Right cardiac atrium (tissue), 5 donors: ENCODE results near the gene BEND2. TPM values are rescaled to one million over a fixed set of nuclear protein-coding genes. Genes with fewer than 3 reads are reported as not detected.
"Not testable (repeated sequence)": the region's sequence is repeated elsewhere in the genome, so short reads cannot be mapped to it uniquely, and the experiment has no call there.

Experiments used
- ATAC-seq, 2 donors: fragments of 200-7000 bp; cut with Tn5 transposase; one replicate each; pipeline versions ENCODE4 v1.8.0 to v1.9.1; 2020; ENCODE audit warnings: moderate library complexity in 2 of 2, mild to moderate bottlenecking in 1 of 2
- DNase-seq, 3 donors: peaks; one replicate each; pipeline ENCODE4 v3.0.0-alpha.2; 2020
- H3K27ac ChIP-seq: one replicate; pipeline ENCODE4 v1.5.1; 2013; ENCODE audit warnings: mild to moderate bottlenecking, low read length, control low read depth, moderate library complexity
- H3K27me3 ChIP-seq: one replicate; pipeline ENCODE4 v1.6.1; 2013; ENCODE audit not compliant: control insufficient read depth, insufficient read depth
- H3K4me1 ChIP-seq: one replicate; pipeline ENCODE4 v1.6.1; 2013; ENCODE audit warnings: low read length; ENCODE audit not compliant: control insufficient read depth, insufficient read depth
- H3K4me3 ChIP-seq: one replicate; pipeline ENCODE4 v1.5.1; 2013; ENCODE audit warnings: low read length, control low read depth
- H3K9me3 ChIP-seq: one replicate; pipeline ENCODE4 v1.6.1; 2013; ENCODE audit warnings: low read length; ENCODE audit not compliant: control insufficient read depth
- WGBS: extraction: QIAGEN DNeasy Blood & Tissue Kit; methylation state at CpG from one replicate; pipeline ENCODE4 v1.1.7; 2013; 5-methylcytosine and 5-hydroxymethylcytosine counted together
- intact Hi-C, 4 donors: fragments of 100-400 bp; cut with DNase I; formaldehyde crosslinking; loops; one replicate each; pipeline versions ENCODE4 v1.11.0 to v1.14.0; 2022 to 2023
- long read RNA-seq, 4 donors: library from polyadenylated mRNA; unstranded; transcript quantifications; one replicate each; pipeline ENCODE4 v2.0.0, GENCODE V29; 2020 to 2021
- polyA plus RNA-seq: library from polyadenylated mRNA; stranded (reverse); fragments of 200-250 nt; gene quantifications from one replicate; pipeline ENCODE4 v1.2.3, GENCODE V29; 2013
- total RNA-seq, 4 donors: library from RNA; stranded (reverse); fragmentation: NEBNext Ultra II Directional; extraction: Animal tissue kit (Norgen Biotek cat#: 25700); gene quantifications; one replicate each; pipeline ENCODE4 v1.2.1, GENCODE V29; 2021
- donor health status: healthy with polysubstance abuse.
- donor health status: DM: no; HTN: yes; CAD: no.
- donor health status: DM: no; HTN: no; CAD: no.
- donor health status: DM: no; HTN: yes; CAD: no; lungs with severe emphysema.
- donor health status: DM: yes; HTN: yes; CAD: no.

Gene BEND2
- under 1 TPM; 0.11 to 0.85 (median 0.36) TPM for total RNA-seq
- polyA plus RNA-seq = 0.18 TPM
- long read RNA-seq, donor 1 = 0 reads
- long read RNA-seq, donor 2 = 0 reads
- long read RNA-seq, donor 3 = 0 reads
- long read RNA-seq, donor 4, partial matches to known transcripts = 1 of 1 reads
- long read RNA-seq, donor 4, other reads (novel, unspliced or antisense) = 0 of 1 reads

DNA sequence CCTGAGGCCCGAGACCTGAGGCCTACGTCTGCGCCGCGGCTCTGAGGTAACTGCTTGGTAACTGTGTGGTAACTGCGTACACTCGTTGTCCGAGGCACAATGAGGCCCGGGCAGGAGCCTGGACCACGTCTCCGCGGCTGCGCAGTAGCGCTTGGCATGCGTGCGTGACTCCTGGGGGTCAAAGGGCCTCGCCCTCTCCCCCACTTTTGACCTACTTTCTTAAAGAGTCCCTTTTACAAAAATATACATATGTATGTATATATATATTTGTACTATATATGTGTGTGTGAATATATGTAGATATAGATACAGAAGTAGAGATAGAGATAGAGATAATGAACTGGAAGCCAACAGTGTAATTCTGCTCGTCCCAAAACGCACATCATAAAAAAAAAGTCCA lies at the start of gene BEND2:
Gene BEND2, minus strand, starts transcription at position 101 of the 400 bp plus-strand sequence. CDS start 136 bp downstream, outside the sequence.
- DNase-seq (no peak), ATAC-seq (no peak)
- intact Hi-C loops = no loop called here
- 93% methylated on average over 19 of the region's 19 CpGs for WGBS
- Histone ChIP-seq H3K4me3 (no peak within 1 kb of the TSS), H3K27me3 (no peaks in the 10 kb centered on the region), H3K9me3 (no peaks in the 10 kb centered on the region), H3K4me1 (no peaks in the 10 kb centered on the region), H3K27ac (no peak within 1 kb of the TSS)

DNA sequence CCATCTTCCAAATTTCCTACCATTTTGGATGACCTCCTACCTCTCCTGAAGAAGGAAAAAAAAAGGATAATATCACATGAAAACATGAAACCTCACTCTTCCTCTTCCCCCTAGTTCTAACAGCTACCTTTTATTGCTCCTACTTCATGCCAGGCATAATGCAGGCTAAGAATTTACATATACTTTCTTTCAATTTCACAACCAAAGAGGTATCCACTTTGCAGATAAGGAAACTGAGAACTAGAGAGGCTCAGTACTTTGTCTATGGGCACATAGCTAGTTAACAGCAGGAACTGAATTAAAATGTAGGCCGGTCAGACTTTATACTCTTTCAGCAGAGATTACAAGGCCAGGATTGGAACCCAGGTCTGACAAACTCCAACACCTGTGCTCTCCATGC lies 34.4 kb upstream of the BEND2 start:
- no peak for DNase-seq
- intact Hi-C loops = no loop called here
- no peaks in the 10 kb centered on the region for H3K9me3 ChIP-seq
- ATAC-seq = no peak
- H3K27ac ChIP-seq = no peak overlapping the region
- no peaks in the 10 kb centered on the region for H3K4me1 ChIP-seq
- H3K4me3 ChIP-seq = no peak overlapping the region
- H3K27me3 ChIP-seq = no peaks in the 10 kb centered on the region
- WGBS = 100% methylated on average over 1 of the region's 1 CpG

DNA sequence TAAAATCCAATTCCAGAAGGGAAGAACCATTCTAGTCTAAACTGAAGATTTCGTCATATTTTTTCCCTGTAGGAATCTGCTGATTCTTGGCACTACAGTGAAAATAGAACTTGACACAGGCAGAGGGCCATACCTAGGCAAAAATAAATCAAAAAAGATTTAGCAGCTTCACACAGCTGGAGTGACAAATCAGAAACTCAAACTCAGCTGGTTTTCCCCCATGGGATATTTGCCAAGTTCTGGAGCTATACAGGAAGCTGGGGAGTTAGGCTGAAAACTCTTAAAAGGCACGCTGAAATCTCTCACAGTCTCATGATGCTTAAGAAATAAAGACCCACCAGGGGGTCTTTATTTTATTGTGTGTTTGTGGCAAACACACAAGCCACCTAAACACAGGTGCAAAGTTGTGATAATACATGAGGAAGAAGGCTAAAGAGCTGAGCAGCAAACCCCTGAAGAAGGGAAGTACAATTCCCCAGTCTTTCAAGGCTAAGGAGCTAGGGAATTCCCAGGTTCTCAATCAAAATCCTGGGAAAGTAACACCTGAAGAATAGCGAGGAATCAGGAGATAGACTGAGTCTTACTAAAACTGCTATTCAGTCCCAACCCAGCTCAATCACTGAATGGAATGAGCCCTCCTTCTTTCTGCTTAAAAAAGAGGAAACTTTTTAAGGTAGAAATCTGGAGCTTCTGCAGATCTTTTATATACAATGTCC lies 32.1 kb upstream of the BEND2 start:
- ATAC-seq (no peak), DNase-seq (no peak)
- Histone ChIP-seq H3K4me3 (no peak overlapping the region), H3K4me1 (no peaks in the 10 kb centered on the region), H3K27ac (no peak overlapping the region), H3K27me3 (no peaks in the 10 kb centered on the region), H3K9me3 (no peaks in the 10 kb centered on the region)
- intact Hi-C loops = no loop called here
- WGBS = 40% methylated on average over 3 of the region's 3 CpGs

DNA sequence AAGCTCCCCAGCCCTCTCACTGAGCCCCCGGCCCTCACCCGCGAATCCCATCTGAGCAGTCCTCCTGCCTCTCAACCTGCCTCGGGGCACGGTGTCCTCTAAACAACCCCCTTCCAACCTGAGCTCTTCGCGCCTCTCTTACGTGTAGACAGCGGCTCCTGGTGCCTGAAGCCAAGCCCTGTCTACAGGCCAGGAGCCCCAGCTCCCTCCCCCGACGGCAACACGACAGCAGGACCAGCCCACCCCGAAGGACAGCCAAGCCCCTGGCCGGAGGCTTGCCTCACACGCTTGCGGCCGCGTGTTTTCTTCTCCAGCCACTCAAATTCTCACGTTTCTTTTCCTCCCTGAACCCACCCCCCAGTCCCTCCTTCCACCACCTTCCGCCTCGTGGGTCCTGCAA lies 9.0 kb upstream of the BEND2 start:
- H3K4me1 ChIP-seq, H3K4me3 ChIP-seq, ATAC-seq, H3K9me3 ChIP-seq, intact Hi-C loops, DNase-seq, H3K27me3 ChIP-seq, H3K27ac ChIP-seq: not testable (repeated sequence)
- 67% methylated on average over 16 of the region's 21 CpGs for WGBS

DNA sequence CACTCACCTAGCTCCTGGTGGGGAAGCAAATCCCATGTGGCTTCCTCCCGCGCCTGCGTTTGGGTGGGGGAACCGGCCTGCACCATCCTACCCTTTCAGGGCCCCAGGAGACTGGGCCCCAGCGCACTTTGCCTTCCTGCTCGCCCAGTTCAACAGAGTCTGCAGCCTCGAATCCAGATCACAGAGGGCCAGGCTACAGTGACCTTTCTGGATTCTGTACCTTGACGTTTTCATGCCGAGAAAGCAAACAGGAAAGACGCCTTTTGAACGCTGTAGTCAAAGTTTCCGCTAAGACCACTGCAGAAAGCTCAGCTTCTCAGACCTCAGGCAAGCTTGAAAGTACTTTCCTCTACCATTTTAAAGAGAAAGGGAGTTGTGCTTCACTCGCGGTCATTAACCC lies 7.4 kb upstream of the BEND2 start:
- 80% methylated on average over 14 of the region's 14 CpGs for WGBS
- H3K27ac ChIP-seq = no peak overlapping the region
- H3K27me3 ChIP-seq = no peaks in the 10 kb centered on the region
- H3K4me3 ChIP-seq = no peak overlapping the region
- ATAC-seq = no peak
- DNase-seq = no peak
- no peaks in the 10 kb centered on the region for H3K9me3 ChIP-seq
- intact Hi-C loops = no loop called here
- no peaks in the 10 kb centered on the region for H3K4me1 ChIP-seq

DNA sequence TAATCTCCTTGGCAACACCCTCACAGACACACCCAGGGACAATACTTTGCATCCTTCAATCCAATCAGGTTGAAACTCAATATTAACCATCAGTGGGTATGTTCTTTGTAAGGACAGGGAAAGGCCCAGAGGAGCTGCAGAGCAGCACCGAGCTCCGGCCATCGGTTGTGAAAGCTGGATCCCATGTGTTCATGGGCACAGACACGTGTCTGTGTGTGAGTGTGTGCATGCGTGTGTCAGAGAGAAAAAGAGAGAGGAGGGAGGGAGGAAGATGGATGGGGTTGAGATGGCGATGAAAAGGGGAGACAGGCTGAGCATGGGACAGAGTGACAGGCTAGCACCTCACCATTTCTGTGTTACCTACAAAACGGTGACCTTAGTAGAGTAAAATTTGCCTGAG lies 6.8 kb upstream of the BEND2 start:
- no peaks in the 10 kb centered on the region for H3K4me1 ChIP-seq
- no peak for DNase-seq
- H3K27ac ChIP-seq = no peak overlapping the region
- no peak for ATAC-seq
- no peak overlapping the region for H3K4me3 ChIP-seq
- no peaks in the 10 kb centered on the region for H3K9me3 ChIP-seq
- 74% methylated on average over 7 of the region's 7 CpGs for WGBS
- no peaks in the 10 kb centered on the region for H3K27me3 ChIP-seq
- intact Hi-C loops = no loop called here

DNA sequence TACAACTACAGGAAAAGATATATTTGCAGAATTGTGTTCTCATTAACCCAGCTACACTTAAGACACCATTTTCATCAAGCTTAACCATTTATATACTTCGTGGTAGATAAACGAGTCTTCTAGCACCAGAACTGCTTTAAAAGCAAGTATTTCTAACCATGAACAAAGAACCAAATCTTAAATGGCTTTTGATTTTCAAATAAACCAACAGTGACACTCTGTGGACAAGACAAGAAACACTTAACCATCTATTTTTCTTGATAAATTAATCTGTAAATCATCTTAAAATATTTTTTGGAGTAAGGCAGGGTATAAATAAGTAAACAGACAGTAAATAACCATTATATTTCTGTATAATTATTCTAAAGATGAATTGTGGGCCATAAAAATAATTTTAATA lies 10.2 kb downstream of the BEND2 start:
- no peak for ATAC-seq
- Histone ChIP-seq H3K4me3 (no peak overlapping the region), H3K9me3 (no peaks in the 10 kb centered on the region), H3K27ac (no peak overlapping the region), H3K4me1 (no peaks in the 10 kb centered on the region), H3K27me3 (no peaks in the 10 kb centered on the region)
- no peak for DNase-seq
- intact Hi-C loops = loop anchor here in 1 of 4 donors (5.0 kb wide), 1 partner anchor 423 kb away; no protein-coding TSS in a partner anchor
- 20% methylated on average over 2 of the region's 2 CpGs for WGBS

DNA sequence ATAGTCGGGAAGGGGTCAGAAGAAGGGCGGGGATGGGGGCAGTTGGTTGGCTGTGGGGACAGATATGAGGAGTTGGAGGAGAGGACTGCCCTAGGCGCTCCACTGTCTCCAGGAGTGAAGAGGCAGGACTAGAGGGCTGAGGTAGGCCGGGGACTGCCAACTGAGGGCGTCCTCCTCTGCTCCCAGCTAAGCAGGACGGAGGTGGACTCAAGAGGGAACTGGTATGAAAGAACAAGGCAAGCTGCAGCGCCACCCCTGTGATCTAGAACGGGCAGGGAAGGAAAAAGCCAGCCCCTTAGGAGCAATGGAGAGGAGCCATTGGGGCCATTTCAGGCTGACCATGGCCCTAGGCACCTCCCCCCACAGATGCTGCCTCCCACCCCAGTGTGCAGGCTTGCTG lies 14.0 kb downstream of the BEND2 start:
- 85% methylated on average over 8 of the region's 8 CpGs for WGBS
- H3K4me3 ChIP-seq = no peak overlapping the region
- no peak for ATAC-seq
- no peaks in the 10 kb centered on the region for H3K9me3 ChIP-seq
- no peaks in the 10 kb centered on the region for H3K27me3 ChIP-seq
- H3K4me1 ChIP-seq = no peaks in the 10 kb centered on the region
- no peak overlapping the region for H3K27ac ChIP-seq
- intact Hi-C loops = loop anchor here in 1 of 4 donors (10.0 kb wide), 1 partner anchor 262 kb away; no protein-coding TSS in a partner anchor
- no peak for DNase-seq

DNA sequence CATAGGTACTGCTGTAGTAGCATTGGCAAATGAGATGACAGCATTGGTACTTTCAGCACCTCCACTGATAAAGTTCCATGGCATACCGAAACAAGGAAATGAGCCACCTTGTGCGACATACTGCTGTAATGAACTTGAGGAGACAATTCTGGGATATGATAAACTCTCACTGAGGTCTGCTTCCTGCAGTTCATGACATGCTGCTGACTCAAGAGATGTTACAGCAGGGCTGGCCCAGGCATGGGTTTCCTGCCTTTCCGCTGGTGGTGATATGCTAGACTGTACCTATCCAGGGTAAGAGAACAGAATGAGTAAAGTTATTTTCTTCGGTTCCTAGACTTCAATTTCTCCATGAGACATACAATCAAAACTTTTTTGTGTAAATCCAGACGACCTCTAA lies 17.1 kb downstream of the BEND2 start:
- Histone ChIP-seq H3K4me3 (no peak overlapping the region), H3K4me1 (no peaks in the 10 kb centered on the region), H3K27ac (no peak overlapping the region), H3K9me3 (no peaks in the 10 kb centered on the region), H3K27me3 (no peaks in the 10 kb centered on the region)
- ATAC-seq = no peak
- 48% methylated on average over 5 of the region's 5 CpGs for whole genome bisulfite sequencing
- intact Hi-C loops = loop anchor here in 1 of 4 donors (10.0 kb wide), 1 partner anchor 259 kb away; no protein-coding TSS in a partner anchor
- no peak for DNase-seq

DNA sequence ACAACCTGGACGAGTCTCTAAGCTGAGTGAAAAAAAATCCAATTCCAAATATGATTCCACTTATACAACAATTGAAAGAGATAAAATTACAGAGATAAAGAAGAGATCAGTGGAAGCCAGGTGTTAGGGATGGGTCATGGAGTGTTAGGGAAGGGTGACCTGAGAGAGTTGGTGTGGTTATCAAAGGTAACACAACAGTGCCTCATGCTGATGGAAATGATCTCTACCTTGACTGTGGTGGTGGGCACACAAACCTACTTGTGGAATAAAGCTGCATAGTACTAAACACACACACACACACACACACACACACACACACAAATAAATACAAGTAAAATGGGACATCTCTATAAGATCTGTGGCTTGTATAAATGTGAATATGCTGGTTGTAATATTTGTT lies 26.0 kb downstream of the BEND2 start:
- WGBS = 40% methylated on average over 1 of the region's 1 CpG
- Histone ChIP-seq H3K4me1 (no peaks in the 10 kb centered on the region), H3K27ac (no peak overlapping the region), H3K9me3 (no peaks in the 10 kb centered on the region), H3K4me3 (no peak overlapping the region), H3K27me3 (no peaks in the 10 kb centered on the region)
- DNase-seq (no peak), ATAC-seq (no peak)
- intact Hi-C loops = no loop called here

DNA sequence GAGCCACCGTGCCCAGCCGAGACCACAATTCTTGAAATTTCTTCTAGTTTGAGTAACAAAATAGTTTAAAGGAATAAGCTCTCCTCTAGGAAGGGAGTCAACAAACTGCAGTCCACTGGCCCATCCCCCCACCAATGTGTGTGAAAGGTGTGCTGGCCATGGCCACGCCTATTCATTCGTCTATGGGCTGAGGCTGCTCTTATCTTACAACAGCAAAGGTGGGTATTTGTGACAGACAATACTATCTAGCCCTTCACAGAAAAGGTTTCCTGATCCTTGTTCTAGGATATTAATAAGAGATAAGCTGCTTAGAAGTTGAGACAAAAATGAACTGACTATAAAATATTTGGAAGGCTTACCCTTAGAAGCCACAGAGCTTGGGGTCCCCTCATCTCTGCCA lies 41.2 kb downstream of the BEND2 start:
- H3K4me1 ChIP-seq = peaks cover 1% of the 10 kb centered on the region
- no peak overlapping the region for H3K4me3 ChIP-seq
- no peak for ATAC-seq
- H3K27ac ChIP-seq = no peak overlapping the region
- no peaks in the 10 kb centered on the region for H3K27me3 ChIP-seq
- 95% methylated on average over 4 of the region's 4 CpGs for WGBS
- intact Hi-C loops = no loop called here
- DNase-seq = no peak
- no peaks in the 10 kb centered on the region for H3K9me3 ChIP-seq
